Measurements from ENCODE around the gene RAPGEF4. TPM values are rescaled to one million over a fixed set of nuclear protein-coding genes. Genes with fewer than 3 reads are reported as not detected.

The RAPGEF4 gene
- total RNA-seq = 1.3 and 2.6 TPM in 2 replicates

DNA sequence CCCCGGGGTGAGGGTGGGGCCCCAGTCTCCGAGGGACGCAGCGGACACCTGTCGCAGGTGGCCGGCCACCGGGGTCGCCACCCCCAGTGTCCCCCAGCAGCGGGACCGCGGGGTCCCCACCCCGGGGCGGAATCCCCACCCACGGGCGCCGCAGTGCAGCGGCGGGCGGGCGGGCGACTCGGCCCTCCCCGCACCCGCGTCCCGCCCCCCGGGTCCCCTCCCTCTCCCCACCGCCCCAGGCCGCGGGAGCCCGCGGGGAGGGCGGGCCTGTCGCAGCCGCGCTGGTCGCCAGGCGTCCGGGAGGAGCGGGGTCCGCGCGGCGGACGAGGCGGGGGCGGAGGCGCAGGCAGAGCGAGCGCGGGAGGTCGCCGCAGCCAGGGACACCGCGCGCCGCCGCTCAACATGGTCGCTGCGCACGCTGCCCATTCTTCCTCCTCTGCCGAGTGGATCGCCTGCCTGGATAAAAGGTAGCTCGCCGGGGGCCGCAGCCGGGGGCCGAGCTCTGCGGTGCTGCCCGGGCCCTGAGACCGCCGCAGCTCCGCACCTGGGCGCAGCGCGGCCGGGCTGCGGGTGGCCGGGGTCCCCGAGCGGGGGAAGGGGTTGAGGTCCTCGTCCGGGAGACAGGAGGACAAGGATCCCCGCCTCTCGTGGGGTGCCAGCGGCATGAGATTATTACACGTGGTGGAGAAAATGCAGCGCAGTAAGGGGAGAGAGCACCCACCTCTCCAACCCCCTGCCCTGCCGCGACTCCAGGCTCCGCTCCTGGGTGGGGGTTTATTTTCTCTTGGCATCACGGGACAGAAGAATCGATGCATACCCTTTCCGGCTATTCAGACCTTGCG lies at the start of gene RAPGEF4:
RAPGEF4 (plus strand) TSS at position 264 of the 842 bp plus-strand sequence; CDS start at position 403, 139 bp downstream.
- DNase-seq (ENCODE audit: low read depth) = no peak
- no peak within 1 kb of the TSS for H3K4me3 ChIP-seq (ENCODE audit: low read depth, low read length)
- TF ChIP-seq, protein P1, sequence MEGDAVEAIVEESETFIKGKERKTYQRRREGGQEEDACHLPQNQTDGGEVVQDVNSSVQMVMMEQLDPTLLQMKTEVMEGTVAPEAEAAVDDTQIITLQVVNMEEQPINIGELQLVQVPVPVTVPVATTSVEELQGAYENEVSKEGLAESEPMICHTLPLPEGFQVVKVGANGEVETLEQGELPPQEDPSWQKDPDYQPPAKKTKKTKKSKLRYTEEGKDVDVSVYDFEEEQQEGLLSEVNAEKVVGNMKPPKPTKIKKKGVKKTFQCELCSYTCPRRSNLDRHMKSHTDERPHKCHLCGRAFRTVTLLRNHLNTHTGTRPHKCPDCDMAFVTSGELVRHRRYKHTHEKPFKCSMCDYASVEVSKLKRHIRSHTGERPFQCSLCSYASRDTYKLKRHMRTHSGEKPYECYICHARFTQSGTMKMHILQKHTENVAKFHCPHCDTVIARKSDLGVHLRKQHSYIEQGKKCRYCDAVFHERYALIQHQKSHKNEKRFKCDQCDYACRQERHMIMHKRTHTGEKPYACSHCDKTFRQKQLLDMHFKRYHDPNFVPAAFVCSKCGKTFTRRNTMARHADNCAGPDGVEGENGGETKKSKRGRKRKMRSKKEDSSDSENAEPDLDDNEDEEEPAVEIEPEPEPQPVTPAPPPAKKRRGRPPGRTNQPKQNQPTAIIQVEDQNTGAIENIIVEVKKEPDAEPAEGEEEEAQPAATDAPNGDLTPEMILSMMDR (IDR thresholded peaks at IDR 0.05; ENCODE audit: insufficient read depth, low read depth, low read length) = no peak

DNA sequence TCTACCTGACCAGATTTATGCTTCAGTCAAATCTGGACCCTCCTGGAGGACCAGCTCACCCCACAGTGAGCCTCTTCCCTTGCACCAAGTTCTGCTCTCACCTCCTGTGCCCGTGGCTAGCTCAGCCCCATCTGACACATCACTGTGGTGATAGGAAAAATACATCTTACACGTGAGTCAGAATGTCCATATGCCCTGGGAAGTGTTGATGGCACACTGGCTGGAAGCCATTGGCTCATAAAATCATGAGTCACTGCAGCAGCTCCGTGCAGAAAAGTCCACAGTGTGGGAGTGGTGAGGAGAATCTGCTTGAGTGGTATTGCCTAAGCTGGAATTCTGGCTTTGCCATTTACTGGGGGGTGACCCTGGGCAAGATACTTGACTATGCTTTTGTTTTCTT lies 42.6 kb upstream of the RAPGEF4 start:
- peak; percentile 99 for DNase-seq (ENCODE audit: low read depth)
- H3K4me3 ChIP-seq (ENCODE audit: low read depth, low read length) = no peak overlapping the region
- TF ChIP-seq, protein P1 (IDR thresholded peaks at IDR 0.05; ENCODE audit: insufficient read depth, low read depth, low read length) = no peak

DNA sequence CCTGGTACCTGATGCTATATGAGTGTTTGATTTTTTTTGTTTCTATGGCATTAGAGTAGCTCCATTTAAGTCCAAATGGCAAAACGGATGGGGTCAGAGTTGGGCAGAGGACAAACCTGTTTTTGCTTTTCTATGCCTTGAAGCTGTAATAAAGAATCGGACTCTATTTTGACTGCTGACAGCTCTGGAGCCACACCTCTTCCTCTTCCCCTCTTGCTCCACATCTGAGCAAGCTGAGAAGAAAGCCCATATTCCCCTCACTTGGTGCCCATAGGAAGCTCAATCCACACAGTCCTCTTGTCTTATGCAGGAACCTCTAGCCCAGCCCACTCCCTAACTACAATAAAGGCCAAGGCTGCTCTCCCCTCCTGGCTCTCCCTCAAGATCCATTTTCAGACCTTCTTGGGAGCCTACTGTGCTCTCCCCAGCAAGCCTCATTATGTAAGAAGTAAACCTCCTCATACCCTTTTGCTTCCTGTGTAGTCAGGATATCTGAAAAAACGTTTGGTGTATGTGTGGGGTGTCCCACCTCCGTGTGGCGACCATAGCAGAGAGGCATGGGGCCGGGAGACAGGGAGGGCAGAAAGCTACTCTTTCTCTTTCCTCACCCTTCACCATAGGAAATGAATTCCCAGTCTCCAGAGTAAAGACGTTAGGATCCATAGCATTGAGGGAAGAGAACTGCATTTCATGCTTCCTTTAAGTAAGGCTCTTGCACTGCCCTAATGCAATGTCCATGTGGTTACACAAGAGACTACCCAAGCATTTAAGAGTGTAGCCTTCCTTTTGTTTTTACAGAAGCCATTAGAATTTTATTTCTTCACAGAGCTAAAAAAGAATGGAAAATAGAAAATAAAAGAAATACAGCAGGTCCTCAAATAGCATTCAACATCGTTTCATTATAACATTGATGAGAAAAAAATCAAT lies 41.9 kb upstream of the RAPGEF4 start:
- TF ChIP-seq, protein P1 (IDR thresholded peaks at IDR 0.05; ENCODE audit: insufficient read depth, low read depth, low read length) = no peak

DNA sequence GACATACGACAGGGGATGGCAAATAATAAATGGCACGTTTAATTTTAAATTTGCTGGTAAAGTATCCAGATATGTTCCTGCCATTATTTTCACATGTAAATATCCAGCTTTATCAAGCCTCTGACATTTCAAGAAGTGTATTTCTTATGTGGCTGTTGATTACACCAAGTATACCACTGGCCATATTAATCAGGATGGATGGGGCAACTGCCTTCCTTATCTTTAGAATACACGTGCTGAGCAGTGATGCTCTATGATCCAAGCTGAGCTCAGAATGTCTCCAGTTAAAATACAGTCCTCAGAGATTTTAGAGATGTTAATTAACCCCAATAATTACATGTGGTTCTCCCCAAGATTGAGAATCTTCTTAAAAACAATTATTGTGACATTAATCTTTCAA lies 38.3 kb upstream of the RAPGEF4 start:
- no peak overlapping the region for H3K4me3 ChIP-seq (ENCODE audit: low read depth, low read length)
- TF ChIP-seq, protein P1 (IDR thresholded peaks at IDR 0.05; ENCODE audit: insufficient read depth, low read depth, low read length) = no peak
- DNase-seq (ENCODE audit: low read depth) = no peak

More for the DNA sequence above, 41.9 kb upstream of the RAPGEF4 start:
- H3K4me3 ChIP-seq (ENCODE audit: low read depth, low read length) = no peak overlapping the region
- DNase-seq (ENCODE audit: low read depth) = peak; percentile 15

DNA sequence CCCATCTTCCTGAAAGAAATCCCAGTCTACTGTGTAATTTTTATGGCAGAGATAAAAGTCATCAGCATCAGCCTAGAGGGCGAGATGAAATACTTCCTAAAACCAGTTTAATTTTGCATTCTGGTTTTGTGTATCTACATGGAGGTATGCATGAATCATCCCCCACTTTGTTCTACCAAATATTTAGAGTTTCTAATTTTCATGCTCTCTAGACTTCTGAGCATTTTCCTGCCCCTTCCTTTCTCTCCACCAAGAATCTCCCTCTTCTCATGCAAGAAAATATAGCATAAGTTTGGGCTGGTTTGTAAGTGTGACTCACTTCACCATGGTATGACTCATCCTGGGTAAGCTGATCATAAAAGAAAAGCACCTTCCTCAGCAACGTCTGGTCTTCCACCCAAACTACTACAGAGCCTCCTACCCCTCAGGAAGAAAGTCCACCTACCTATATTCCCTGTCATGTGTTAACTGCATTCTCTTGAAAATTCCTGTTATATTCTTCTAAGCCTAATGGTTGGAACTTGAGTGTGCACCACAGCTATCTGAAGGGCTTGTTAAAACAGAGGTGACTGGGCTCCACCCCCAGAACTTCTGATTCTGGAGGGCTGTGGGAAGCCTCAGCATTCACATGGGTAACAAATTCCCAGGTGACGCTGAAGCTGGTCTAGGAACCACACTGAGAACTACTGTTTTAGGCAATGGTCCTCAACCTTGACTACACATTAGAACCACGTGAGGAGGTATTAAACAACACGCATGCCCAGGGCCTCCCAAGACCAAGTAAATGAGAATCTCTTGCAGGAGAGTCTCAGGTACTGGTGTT lies 37.4 kb upstream of the RAPGEF4 start:
- peak; percentile 86 for DNase-seq (ENCODE audit: low read depth)
- TF ChIP-seq, protein P1 (IDR thresholded peaks at IDR 0.05; ENCODE audit: insufficient read depth, low read depth, low read length) = no peak
- no peak overlapping the region for H3K4me3 ChIP-seq (ENCODE audit: low read depth, low read length)

DNA sequence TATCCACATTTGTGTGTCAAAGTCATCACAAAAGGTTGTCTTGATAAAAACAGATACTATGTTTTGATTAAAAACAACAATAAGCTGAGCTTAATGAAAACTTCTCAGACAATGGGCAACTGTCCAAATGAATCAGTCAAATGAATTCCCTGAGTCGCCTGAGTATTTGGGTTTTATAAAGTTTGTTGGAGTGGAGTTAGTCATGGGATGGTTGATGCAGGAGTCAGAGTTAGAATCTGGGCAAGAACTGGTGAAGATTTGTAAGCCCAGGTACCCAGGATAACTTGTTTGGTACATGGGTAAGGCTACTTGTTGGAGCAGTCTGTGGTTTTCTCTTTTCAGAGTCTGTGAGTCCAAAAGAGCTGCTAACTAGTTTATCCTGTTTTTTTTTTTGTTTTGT lies 34.4 kb upstream of the RAPGEF4 start:
- TF ChIP-seq, protein P1 (IDR thresholded peaks at IDR 0.05; ENCODE audit: insufficient read depth, low read depth, low read length) = no peak
- H3K4me3 ChIP-seq (ENCODE audit: low read depth, low read length) = no peak overlapping the region
- DNase-seq (ENCODE audit: low read depth) = peak; percentile 36

All from fibroblast of villous mesenchyme (primary cell).